Mononuclear cell (primary cell): Measurements from ENCODE around the gene RBFOX2. TPM values are rescaled to one million over a fixed set of nuclear protein-coding genes. Genes with fewer than 3 reads are reported as not detected.

Experiments
- H3K27me3 ChIP-seq: 2 replicates; pipeline ENCODE4 v1.6.0; 2011; ENCODE audit warnings: low read length, control low read depth; ENCODE audit not compliant: insufficient read depth
- H3K4me1 ChIP-seq: 2 replicates; pipeline ENCODE4 v1.5.1; 2011; ENCODE audit warnings: mild to moderate bottlenecking, low read length, control low read depth; ENCODE audit not compliant: insufficient read depth
- H3K4me3 ChIP-seq: 2 replicates; pipeline ENCODE4 v1.5.1; 2011; ENCODE audit warnings: mild to moderate bottlenecking, low read length, moderate library complexity
- H3K9me3 ChIP-seq: 2 replicates; pipeline ENCODE4 v1.5.1; 2011; ENCODE audit warnings: low read depth, mild to moderate bottlenecking, control low read depth, low read length
- total RNA-seq: library from RNA; depleted of rRNA; stranded (reverse); fragments of >200 nt; gene quantifications from one replicate; pipeline ENCODE4 v1.2.3, GENCODE V29; 2012

The RBFOX2 gene
- total RNA-seq, 1 donor = 0.42 TPM

DNA sequence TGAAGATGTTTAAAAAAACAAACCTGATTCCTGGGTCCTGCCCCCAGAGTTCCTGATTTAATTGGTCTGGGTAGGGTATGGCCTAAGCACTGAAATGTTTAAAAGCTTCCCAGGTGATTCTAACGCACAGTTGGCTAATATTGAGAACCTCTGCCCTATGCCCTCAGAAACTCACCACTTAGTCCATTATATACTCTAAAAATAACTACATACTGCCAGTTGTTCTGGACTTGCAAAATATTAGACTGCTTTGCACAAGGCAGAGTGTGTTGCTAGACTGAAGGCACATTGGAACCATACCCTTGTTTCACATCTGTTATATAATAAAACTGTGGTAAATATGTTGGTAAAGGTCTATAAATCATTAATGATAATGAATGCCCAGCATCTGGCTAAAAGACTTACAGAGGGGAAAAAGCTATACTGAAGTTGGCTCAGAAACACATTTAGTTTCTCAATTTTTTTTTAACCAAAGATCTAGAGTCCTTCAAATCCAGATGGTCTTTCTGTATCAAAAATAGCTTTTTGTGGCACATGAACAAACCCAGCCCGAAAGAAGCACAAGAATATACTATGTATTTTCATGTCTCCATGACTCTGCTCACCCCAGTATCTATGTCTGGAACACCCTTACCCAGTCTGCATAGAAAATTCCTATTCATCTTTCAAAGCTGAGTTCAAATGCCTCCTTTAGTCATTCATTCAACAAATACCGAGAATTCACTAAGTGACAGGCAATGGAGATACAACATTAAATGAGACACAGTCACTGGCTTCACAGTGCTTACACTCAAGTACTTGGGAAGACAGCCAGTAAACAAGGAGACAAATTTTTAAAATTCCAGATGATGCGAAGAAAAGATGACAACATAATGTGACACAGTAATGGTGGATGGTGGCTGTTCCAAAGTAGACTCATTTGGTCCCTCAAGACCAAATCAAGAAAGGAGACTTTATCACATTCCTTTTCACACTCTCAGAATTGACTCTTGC is 44.1 kb downstream of the RBFOX2 start:
- no peaks in the 10 kb centered on the region for H3K9me3 ChIP-seq
- H3K4me1 ChIP-seq = no peaks in the 10 kb centered on the region
- H3K27me3 ChIP-seq = peaks cover 3% of the 10 kb centered on the region
- no peak overlapping the region for H3K4me3 ChIP-seq

DNA sequence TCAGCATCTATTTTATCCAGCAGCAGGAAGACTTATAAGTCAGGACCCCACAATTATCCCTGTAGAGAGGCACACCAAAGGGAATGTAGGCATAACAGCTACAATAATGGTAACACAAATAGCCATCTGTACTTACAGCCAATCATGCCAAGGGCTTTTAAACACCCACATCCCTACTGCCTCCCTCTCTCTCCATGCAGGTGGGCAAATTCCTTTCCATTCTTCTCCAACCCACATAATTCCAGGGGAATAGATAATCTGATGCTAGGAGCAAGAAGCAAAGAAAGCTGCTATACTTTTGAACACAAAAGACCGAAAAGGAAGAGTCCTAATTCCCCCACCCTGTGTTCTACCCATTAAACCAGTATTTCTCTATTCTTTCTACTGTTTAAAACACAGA is 46.7 kb downstream of the RBFOX2 start:
- Histone ChIP-seq H3K27me3 (peaks cover 3% of the 10 kb centered on the region), H3K4me3 (no peak overlapping the region), H3K9me3 (no peaks in the 10 kb centered on the region), H3K4me1 (no peaks in the 10 kb centered on the region)

DNA sequence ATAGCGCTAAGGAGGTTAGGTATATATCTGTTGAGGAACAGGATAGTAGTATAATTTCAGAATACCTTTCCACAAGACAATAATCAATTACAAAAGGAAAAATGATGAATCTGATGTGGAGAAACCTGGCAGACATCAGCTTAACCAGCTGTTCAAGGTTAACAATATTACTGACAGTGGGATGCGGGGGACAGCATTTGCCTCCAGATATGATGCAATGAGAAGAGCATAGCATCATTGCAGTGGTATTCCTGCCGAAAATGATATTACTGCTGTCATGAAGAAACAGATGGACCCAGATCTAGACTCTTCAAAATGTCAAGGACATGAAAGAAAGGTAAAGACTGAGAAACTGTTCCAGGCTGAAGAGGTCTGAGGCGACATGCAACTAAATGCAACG is 49.7 kb downstream of the RBFOX2 start:
- H3K4me1 ChIP-seq = no peaks in the 10 kb centered on the region
- H3K4me3 ChIP-seq = no peak overlapping the region
- no peaks in the 10 kb centered on the region for H3K9me3 ChIP-seq
- H3K27me3 ChIP-seq = peaks cover 3% of the 10 kb centered on the region

DNA sequence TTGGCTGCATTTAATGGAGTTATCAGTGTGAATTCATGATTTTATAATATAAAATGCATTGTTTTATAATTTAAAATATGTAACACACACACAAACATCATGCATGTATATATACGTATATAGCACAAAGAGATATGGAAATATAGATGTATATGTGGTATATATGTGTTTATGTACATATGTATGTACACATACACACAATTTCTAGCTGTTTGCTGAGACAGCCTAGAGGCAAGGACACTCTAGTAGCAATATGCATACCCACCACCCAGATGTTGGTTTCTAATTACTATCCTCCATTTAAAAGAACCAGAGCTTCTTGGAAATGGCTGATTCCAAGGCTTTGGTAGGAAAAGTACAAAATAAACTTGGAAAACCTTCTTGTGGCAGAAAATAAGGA is 50.4 kb downstream of the RBFOX2 start:
- Histone ChIP-seq H3K9me3 (no peaks in the 10 kb centered on the region), H3K4me1 (no peaks in the 10 kb centered on the region), H3K4me3 (no peak overlapping the region), H3K27me3 (peaks cover 3% of the 10 kb centered on the region)

DNA sequence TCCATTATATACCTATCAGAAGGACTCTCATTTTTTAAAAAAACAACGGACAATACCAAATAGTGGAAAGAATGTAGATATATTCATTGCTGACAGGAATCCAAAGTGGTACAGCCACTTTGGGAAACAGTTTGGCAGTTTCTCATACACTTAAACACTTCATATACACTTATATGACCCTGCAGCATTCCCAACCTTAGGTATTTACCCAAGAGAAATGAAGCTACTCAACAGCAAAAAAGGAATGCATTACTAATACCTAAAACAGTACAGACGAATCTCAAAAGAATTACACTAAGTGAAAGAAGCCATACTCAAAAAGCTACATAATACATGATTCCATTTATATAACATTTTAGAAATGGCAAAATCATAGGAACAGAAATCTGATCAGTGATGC is 51.5 kb downstream of the RBFOX2 start:
- peaks cover 3% of the 10 kb centered on the region for H3K27me3 ChIP-seq
- H3K4me1 ChIP-seq = no peaks in the 10 kb centered on the region
- H3K9me3 ChIP-seq = no peaks in the 10 kb centered on the region
- H3K4me3 ChIP-seq = no peak overlapping the region

DNA sequence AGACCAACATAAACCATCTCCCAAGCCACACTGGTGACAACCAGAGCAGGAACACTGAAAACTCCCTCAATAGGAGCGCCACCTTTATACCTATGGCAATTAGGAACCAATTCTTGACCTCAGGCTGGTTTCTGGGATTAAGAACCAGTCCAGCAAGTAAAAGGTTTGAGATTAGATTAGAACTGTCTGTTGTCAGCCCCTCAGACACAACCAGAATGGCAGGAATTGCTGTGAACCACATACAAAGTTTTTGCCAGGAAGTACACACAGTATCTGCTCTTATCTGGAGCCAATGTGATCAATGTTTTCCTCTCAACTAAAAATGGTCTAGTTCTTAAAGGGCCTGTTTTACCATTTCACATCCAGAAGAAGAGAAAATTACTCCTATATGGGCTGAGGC is 55.2 kb downstream of the RBFOX2 start:
- H3K27me3 ChIP-seq = no peaks in the 10 kb centered on the region
- H3K9me3 ChIP-seq = no peaks in the 10 kb centered on the region
- H3K4me1 ChIP-seq = no peaks in the 10 kb centered on the region
- no peak overlapping the region for H3K4me3 ChIP-seq

DNA sequence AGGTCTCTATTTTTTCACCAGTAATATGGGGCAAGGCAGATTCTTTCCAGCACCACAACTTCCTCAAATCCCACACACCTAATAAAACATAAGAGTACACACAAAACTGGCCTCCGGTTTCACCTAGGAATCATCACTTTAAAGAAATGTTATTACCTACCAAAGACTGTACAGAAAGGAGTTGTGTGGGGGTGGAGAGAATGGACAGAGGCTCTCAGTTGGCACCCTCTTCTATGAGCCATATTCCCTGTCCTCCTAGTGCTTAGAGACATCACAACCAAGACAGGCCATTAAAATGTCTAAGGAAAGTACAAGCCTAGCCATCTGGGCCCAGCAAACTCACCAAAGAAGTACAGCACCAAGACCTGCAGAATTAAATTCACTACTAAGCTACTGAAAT is 56.1 kb downstream of the RBFOX2 start:
- Histone ChIP-seq H3K4me3 (no peak overlapping the region), H3K27me3 (no peaks in the 10 kb centered on the region)

DNA sequence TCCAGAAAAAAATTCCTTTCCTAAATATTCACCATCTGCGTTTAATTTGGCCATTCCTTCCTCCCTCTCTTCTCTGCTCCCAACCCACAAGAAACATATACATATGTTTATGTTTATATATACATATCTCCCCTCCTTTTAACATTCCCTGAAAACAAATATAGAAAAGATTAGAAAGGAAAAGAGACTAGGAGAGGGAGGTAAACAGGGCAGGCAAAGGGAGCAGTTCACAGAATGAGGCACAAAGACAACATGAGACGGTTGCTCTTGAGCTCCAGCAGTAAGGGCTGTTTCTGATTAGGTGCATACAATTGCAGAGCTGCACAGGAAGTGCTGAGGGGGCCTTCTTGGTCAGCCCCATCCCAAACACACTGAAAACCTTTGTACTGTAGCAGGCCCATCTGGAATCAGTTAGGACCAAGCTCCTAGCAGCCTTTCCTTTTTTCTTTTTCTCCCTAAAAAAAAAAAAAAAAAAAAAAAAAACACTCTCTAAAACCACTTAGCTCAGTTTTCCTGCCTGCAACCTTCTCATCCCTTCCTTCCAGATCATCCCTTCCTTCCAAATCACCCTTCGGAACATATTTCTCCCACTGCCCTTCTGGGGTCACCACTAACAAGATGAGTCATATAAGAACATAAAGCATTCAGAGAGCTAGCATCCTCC is 57.0 kb downstream of the RBFOX2 start:
- Histone ChIP-seq H3K4me1 (no peaks in the 10 kb centered on the region), H3K9me3 (no peaks in the 10 kb centered on the region), H3K4me3 (no peak overlapping the region), H3K27me3 (no peaks in the 10 kb centered on the region)

More for the DNA sequence above, 56.1 kb downstream of the RBFOX2 start:
- Histone ChIP-seq H3K4me1 (no peaks in the 10 kb centered on the region), H3K9me3 (no peaks in the 10 kb centered on the region)

DNA sequence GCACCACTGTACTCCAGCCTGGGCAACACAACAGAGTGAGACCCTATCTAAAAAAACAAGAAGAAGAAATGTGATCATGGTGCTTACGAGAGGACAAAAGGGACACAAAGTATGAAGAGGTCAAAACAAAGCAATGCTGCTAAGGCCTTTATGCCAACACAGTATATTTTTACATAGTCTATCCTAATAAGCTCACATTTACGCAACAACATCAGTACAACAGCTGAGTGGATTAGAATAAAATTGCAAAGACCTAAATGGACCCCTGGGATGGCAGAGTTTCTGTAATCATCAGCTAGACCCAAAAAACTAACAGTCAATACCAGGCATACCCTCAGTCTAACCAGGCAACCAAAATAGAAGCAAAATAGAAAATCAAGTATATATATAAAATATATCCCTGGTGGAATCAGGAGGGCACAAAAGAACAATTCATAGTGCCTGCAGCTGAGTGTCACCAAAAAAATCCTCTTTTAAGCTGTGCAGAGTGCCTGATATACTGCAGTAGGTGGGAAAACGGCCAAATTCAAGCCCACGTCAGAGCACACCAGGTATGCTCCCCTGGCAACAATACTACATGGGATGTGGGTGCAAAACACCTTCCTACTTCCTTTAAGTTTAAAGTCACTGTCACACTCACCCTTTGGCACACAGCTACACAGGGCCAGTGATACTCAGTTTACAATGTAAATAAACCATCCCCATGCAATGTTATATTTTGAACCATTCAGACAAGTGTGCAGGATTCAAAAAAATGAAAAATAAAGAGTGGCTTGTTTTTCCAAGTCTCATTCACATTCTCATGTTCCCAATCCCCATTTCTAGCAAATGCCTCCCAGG is 57.8 kb downstream of the RBFOX2 start:
- no peak overlapping the region for H3K4me3 ChIP-seq
- H3K4me1 ChIP-seq = no peaks in the 10 kb centered on the region
- H3K9me3 ChIP-seq = no peaks in the 10 kb centered on the region
- H3K27me3 ChIP-seq = peaks cover 3% of the 10 kb centered on the region

DNA sequence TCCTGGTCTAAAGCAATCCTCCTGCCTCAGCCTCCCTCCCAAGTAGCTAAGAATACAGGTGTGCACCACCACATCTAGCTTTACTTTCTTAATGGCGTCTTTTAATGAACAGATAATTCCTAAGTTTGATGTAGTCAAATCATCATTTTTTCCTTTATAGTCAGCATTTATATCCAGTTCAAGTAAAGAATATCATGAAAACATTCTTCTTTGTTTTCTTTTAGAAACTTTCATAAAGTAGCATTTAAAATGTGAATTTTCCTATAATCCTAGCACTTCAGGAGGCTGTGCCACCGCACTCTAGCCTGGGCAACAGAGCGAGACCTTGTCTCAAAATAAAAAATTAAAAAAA is 61.6 kb downstream of the RBFOX2 start:
- no peak overlapping the region for H3K4me3 ChIP-seq
- peaks cover 3% of the 10 kb centered on the region for H3K27me3 ChIP-seq
- no peaks in the 10 kb centered on the region for H3K4me1 ChIP-seq
- H3K9me3 ChIP-seq = no peaks in the 10 kb centered on the region

DNA sequence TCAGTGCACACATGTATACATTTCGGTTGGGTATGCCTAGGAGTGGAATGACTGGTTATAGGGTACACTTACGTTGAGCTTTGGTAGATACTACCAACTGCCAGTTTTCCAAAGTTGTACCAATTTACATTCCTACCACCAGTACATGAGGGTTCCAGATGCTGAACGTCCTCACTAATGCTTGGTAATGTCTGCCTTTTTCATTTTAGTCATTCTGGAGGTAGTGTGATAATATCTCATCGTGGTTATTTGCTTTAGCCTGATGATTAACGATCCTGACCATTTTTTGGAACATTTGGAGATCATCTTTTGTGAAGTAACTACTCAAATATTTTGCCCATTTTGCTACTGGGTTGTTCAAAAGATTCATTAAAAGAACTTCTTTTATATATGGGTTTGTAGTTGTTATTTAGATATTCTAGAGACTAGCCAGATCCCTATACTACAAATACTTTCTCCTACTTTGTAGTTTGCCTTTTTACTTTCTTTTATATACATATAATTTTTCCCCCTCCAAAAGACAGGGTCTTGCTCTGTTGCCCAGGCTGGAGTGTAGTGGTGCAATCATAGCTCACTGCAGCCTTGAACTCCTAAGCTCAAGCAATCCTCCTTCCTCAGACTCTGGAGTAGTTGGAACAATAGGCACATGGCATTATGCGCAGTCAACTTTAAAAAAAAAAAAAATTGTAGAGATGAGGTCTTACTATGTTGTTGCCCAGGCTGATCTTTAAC is 62.1 kb downstream of the RBFOX2 start:
- peaks cover 3% of the 10 kb centered on the region for H3K27me3 ChIP-seq

DNA sequence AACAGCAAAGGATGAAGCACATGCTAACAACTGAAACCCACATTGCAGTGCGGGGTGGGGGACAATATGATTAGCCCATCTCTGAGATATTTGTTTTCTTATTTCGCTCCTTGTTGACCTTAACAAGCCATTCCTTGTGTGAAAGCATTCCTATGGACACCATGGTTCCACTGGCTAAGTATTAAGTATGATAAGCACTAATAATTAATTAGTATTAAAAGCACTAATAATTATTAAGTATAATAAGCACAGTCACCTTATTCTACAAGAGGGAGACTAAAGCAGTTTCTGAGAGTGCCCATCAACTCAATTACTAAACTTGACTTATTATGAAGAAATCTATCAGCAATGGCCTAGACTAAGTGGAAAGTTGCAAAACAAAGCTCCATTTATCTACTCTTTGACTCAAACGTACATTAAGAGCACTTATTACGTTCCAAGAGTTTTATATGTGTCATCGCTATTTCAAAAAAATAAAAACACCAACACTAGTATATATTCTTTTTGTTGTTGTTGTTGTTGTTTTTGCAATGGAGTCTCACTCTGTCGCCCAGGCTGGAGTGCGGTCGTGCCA is 65.3 kb downstream of the RBFOX2 start:
- Histone ChIP-seq H3K4me3 (no peak overlapping the region), H3K4me1 (no peaks in the 10 kb centered on the region), H3K27me3 (peaks cover 3% of the 10 kb centered on the region), H3K9me3 (no peaks in the 10 kb centered on the region)

More for the DNA sequence above, 62.1 kb downstream of the RBFOX2 start:
- H3K4me3 ChIP-seq = no peak overlapping the region
- H3K4me1 ChIP-seq = no peaks in the 10 kb centered on the region
- H3K9me3 ChIP-seq = no peaks in the 10 kb centered on the region

DNA sequence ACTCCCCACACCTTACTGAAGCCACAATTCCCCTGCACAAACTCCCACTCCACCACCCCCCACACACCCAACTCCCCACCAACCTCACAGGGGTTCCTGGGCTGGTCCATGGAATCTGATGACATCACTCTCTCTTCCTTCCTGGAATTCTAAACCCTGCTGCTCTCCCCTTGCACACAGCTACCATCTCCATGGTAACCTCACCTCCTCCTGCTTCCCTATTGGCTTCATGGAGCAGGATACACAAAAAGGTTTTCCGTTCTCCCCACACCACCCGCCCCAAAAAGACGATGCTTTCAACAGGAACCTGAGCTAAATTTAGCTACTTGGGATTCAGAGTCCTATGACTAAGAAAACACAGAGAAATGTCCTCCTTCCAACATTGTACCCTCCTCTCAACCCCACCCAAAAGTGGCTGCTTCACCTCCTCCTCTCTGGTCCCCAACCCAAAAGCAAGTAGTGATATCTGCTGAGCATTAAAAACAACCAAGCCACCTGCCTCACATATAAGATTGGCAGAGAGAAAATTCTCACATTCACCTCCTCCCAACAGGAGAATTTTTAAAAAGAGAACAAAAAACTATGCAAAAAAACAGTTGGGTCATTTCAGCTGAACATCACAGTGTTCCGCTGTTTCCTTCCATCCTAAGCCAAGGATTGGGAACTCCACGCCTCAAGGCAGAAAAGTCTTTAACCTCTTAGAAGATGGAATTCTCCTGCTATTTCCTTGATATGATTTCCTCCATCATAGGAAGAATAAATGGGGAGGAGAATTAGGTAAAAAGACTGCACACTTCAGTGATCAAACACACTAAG is 66.9 kb downstream of the RBFOX2 start:
- H3K9me3 ChIP-seq = no peaks in the 10 kb centered on the region
- peaks cover 3% of the 10 kb centered on the region for H3K27me3 ChIP-seq
- no peak overlapping the region for H3K4me3 ChIP-seq
- H3K4me1 ChIP-seq = no peaks in the 10 kb centered on the region
